ENCODE measurements around the gene SDHAF1.
A peak's percentile ranks its signal among the peaks of the same experiment; 100 is the strongest.
"Not testable (repeated sequence)": the region's sequence is repeated elsewhere in the genome, so short reads cannot be mapped to it uniquely, and the experiment has no call there.

The SDHAF1 gene, protein sequence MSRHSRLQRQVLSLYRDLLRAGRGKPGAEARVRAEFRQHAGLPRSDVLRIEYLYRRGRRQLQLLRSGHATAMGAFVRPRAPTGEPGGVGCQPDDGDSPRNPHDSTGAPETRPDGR

GRCh38 chr19:35995048-35995993 lies at the start of gene SDHAF1:
SDHAF1 (plus strand) TSS chr19:35995188; CDS start chr19:35995275, 87 bp downstream.
- peak; percentile 96 for DNase-seq
- H3K9me3 Mint-ChIP-seq, result no peaks in the 10 kb centered on the region
- peak within 1 kb of the TSS; percentile 89 for H3K27ac Mint-ChIP-seq
- TF ChIP-seq CTCF (IDR thresholded peaks at IDR 0.05), result no peak
- H3K4me3 Mint-ChIP-seq, result peak within 1 kb of the TSS; percentile 87
- H3K36me3 Mint-ChIP-seq (ENCODE audit: low read depth), result peaks cover 11% of the 10 kb centered on the region
- H3K4me1 Mint-ChIP-seq, result peaks cover 23% of the 10 kb centered on the region
- peaks cover 26% of the 10 kb centered on the region for H3K27me3 Mint-ChIP-seq (ENCODE audit: low read depth, poor library complexity)

GRCh38 chr19:35946203-35946602 lies 48.8 kb upstream of the SDHAF1 start:
- no peak for TF ChIP-seq CTCF (IDR thresholded peaks at IDR 0.05)
- H3K36me3 Mint-ChIP-seq (ENCODE audit: low read depth), result peaks cover 19% of the 10 kb centered on the region
- peaks cover 19% of the 10 kb centered on the region for H3K27me3 Mint-ChIP-seq (ENCODE audit: low read depth, poor library complexity)
- H3K9me3 Mint-ChIP-seq, result no peaks in the 10 kb centered on the region
- H3K4me1 Mint-ChIP-seq, result peaks cover 7% of the 10 kb centered on the region
- H3K4me3 Mint-ChIP-seq, result no peak overlapping the region
- H3K27ac Mint-ChIP-seq, result peak overlapping the region; percentile 78
- no peak for DNase-seq

DNA sequence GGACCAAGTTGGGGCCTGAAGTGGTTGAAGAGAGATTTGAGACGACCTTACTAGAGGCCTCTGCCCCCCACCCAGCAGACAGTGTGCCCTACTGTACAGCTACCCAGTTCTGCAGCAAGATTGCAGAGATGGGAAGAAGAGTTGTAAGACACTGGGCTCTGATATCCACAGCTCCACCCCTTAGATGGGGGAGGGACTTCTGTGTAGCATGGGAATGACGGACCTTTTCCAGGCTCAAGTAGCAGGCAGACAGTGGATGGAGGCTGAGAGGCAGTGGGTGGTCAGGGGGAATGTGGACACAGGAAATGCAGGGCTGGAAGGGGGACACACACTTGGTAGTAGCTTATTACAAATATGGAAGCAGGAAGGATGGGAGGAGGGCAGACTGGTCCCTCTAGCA lies 45.9 kb upstream of the SDHAF1 start:
- DNase-seq, result no peak
- Mint-ChIP-seq H3K4me3 (no peak overlapping the region), H3K4me1 (peaks cover 7% of the 10 kb centered on the region), H3K9me3 (no peaks in the 10 kb centered on the region), H3K27ac (no peak overlapping the region), H3K36me3 (ENCODE audit: low read depth) (peaks cover 3% of the 10 kb centered on the region), H3K27me3 (ENCODE audit: low read depth, poor library complexity) (peaks cover 40% of the 10 kb centered on the region)
- no peak for TF ChIP-seq CTCF (IDR thresholded peaks at IDR 0.05)

- no peak for TF ChIP-seq CTCF (IDR thresholded peaks at IDR 0.05)
- H3K9me3 Mint-ChIP-seq, result peaks cover 11% of the 10 kb centered on the region
- H3K27ac Mint-ChIP-seq, result no peak overlapping the region
- no peak overlapping the region for H3K4me3 Mint-ChIP-seq
- no peak for DNase-seq
- H3K36me3 Mint-ChIP-seq (ENCODE audit: low read depth), result no peaks in the 10 kb centered on the region
- H3K27me3 Mint-ChIP-seq (ENCODE audit: low read depth, poor library complexity), result peaks cover 86% of the 10 kb centered on the region
- no peaks in the 10 kb centered on the region for H3K4me1 Mint-ChIP-seq
These were observed 38.9 kb upstream of the SDHAF1 start for GRCh38 chr19:35955881-35956634.

DNA sequence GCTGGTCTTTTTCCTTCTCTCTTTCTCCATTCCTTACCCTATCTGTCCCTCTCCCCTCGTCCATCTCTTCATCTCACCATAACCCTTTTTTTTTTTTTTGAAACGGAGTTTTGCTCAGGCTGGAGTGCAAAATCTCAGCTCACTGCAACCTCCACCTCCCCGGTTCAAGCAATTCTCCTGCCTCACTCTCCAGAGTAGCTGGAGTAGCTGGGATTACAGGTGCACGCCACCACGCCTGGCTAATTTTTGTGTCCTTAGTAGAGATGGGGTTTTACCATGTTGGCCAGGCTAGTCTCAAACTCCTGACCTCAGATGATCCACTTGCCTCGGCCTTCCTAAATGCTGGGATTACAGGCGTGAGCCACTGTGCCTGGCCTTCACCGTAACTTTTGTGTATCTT lies 37.6 kb upstream of the SDHAF1 start:
- Mint-ChIP-seq H3K9me3 (peaks cover 11% of the 10 kb centered on the region), H3K27me3 (ENCODE audit: low read depth, poor library complexity) (peaks cover 89% of the 10 kb centered on the region)
- not testable (repeated sequence) for DNase-seq; H3K4me3 Mint-ChIP-seq; H3K27ac Mint-ChIP-seq; H3K4me1 Mint-ChIP-seq; H3K36me3 Mint-ChIP-seq (ENCODE audit: low read depth)

DNA sequence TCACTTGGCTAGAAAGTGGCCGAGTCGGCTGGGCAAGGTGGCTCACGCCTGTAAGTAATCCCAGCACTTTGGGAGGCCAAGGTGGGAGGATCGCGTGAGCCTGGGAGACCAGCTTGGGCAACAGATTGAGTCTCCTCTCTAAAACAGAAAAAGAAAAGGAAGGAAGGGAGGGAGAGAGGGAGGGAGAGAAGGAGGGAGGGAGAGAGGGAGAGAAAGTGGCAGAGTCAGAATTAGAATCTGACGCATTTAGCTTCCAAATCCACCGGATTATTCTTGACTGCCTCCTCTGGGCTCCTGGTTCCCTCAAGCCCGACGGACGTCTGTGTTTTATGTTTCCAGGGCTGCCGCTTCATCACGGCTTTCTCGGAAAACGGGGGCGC lies 36.3 kb upstream of the SDHAF1 start:
- Mint-ChIP-seq H3K27ac (no peak overlapping the region), H3K4me1 (no peaks in the 10 kb centered on the region), H3K9me3 (peaks cover 11% of the 10 kb centered on the region), H3K27me3 (ENCODE audit: low read depth, poor library complexity) (peaks cover 85% of the 10 kb centered on the region), H3K36me3 (ENCODE audit: low read depth) (no peaks in the 10 kb centered on the region), H3K4me3 (no peak overlapping the region)
- no peak for DNase-seq
- TF ChIP-seq CTCF (IDR thresholded peaks at IDR 0.05), result no peak

Data from nephron progenitor cell (in vitro differentiated cells).